ENCODE measurements around the gene ASPSCR1.

DNA sequence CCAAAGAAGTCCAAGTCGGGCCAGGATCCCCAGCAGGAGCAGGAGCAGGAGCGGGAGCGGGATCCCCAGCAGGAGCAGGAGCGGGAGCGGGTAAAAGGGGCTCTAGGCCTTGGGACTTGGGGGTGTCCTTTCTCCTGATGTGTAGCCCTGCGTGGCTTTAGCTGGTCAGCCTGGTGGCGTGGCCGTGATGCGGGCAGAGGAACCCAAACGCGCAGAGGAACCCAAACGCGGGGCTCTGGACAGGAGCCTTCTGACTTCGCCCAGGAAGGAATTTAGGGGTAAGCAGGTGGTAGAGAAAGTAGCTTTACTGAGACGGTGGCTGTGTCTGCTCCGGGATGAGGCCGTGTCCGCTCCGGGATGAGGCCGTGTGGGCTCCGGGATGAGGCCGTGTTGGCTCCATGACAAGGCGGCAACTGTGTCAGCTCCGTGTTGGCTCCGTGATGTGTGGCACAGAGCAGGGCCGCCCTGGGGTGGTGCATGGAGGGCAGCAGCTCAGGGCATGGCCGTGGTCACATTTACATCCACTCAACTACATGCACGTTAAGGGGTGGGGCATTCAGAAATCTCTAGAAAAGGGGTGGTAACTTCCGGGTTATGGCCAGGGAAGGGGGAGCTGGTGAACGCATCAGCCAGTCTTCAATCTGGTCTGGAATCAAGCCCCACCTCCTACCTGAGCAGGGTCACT lies 19.5 kb downstream of the ASPSCR1 start:
- TF ChIP-seq CHD2 (IDR thresholded peaks at IDR 0.05; ENCODE audit: low read length) = no peak
- no peak for TF ChIP-seq JUND (IDR thresholded peaks at IDR 0.05; ENCODE audit: low read length)
- TF ChIP-seq, protein P1, sequence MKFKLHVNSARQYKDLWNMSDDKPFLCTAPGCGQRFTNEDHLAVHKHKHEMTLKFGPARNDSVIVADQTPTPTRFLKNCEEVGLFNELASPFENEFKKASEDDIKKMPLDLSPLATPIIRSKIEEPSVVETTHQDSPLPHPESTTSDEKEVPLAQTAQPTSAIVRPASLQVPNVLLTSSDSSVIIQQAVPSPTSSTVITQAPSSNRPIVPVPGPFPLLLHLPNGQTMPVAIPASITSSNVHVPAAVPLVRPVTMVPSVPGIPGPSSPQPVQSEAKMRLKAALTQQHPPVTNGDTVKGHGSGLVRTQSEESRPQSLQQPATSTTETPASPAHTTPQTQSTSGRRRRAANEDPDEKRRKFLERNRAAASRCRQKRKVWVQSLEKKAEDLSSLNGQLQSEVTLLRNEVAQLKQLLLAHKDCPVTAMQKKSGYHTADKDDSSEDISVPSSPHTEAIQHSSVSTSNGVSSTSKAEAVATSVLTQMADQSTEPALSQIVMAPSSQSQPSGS (IDR thresholded peaks at IDR 0.05; ENCODE audit: low read length) = no peak
- TF ChIP-seq NRF1 (IDR thresholded peaks at IDR 0.05; ENCODE audit: low read depth, low read length) = no peak
- no peak for TF ChIP-seq POLR2AphosphoS5 (IDR thresholded peaks at IDR 0.05; ENCODE audit: low read depth, low read length)
